ENCODE data around the gene PRCD. TPM values are rescaled to one million over a fixed set of nuclear protein-coding genes. Genes with fewer than 3 reads are reported as not detected.
"Not testable (repeated sequence)": the region's sequence is repeated elsewhere in the genome, so short reads cannot be mapped to it uniquely, and the experiment has no call there.

Gene PRCD
- total RNA-seq, 1 donor from 2014 or later: 9.8 TPM

DNA sequence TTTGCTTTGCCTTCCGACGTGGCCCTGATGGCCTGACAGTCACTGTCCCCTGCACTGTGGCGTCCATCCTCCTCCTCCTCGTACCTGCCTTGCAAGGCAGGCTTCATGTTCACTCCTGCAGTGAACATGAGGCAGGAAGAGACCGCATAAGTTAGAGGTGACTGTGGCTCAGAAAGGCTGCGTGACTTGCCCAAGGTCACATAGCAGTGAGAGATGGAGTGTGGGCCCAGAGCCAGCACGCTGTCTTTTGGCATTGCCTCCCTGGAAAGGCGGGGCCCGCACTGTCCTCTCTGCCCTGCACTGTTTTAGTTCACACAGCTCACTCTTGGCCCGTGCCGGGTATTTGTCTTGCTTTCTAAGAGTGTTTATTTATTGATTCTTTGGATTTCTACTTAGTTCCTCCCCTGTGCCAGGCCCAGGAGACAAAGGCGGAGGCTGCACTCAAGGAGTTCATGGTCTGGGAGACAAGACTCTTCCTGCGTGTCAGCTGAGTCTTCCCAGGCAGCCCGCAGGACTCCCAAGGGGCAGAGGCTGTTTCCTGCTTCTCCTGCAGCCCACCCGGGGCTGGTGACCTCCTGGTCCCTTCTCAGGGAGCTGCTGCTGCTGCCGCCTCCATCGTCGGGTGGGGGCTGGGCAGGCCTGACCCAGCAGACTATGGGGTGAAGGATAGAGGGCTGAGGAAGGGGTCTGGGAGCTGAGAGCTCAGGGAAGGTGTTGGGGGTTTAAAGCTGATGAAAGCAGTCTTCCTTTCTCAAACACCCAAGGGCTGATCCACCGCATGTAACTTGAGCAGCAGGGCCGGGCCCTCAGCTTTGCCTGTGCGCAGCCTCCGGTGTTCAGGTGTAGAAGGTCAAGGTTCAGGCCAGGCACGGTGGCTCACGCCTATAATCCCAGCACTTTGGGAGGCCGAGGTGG is 15.0 kb upstream of the PRCD start:
- intact Hi-C loops (cut with DNase I): loop anchor here (5.0 kb wide), 1 partner anchor 102 kb away; no protein-coding TSS in a partner anchor
- ATAC-seq: no peak
- DNase-seq (ENCODE audit: low spot score): no peak

DNA sequence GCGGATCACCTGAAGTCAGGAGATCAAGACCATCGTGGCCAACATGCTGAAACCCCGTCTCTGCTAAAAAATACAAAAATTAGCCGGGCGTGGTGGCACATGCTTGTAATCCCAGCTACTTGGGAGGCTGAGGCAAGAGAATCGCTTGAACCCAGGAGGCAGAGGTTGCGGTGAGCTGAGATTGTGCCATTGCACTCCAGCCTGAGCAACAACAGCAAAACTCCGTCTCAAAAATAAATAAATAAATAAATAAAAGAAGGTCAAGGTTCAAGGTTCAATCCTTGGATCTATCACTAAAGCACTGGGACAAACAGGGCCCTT is 14.4 kb upstream of the PRCD start:
- ATAC-seq; intact Hi-C loops (cut with DNase I): not testable (repeated sequence)

DNA sequence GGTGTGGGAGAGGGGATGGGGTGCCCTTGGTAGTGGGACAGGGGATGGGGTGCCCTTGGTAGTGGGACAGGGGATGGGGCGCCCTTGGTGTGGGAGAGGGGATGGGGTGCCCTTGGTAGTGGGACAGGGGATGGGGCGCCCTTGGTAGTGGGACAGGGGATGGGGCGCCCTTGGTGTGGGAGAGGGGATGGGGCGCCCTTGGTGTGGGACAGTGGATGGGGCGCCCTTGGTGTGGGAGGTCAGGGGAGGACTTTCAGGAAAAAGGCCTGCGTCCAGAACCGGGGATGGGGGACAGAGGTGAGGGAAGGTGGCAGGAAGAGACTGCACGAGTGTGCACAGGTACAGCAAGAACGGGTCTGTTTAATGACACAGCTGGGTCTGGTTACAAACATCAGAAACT is 12.8 kb upstream of the PRCD start:
- intact Hi-C loops (cut with DNase I); ATAC-seq; DNase-seq (ENCODE audit: low spot score): not testable (repeated sequence)

More for the DNA sequence above, 14.4 kb upstream of the PRCD start:
- not testable (repeated sequence) for DNase-seq (ENCODE audit: low spot score)

DNA sequence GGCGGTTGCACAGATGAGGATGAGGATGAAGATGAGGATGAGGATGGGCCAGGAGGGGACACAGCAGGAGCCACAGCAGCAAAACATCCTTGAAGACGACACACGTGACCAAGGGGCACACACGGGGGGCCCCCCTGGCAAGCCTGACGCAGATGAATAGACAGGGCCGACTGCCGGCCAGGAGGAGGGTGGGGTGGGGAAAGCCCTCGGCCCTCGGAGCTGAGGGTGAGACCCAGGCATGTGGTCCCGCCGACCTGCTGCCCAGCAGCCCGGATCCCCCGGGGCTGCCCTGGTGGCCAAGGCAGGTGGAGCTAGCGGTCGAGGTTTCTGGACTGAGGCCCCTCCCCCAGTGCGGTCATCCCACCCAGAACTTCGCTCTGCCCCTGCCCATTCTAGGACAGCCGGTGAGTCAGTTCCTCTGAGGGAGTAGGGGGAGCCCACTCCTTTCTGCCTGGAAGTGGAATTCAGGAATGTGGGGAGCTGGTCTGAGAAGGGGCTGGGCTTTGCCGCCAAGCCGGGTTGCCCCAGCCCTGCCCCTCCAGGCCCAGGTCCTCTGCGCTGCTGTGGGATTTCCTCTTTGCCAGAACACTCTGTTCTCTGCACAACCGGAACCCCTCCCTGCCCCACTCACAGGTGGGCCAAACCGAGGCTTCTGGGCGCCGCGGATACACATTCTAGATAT is 12.3 kb upstream of the PRCD start:
- intact Hi-C loops (cut with DNase I): no loop called here
- DNase-seq (ENCODE audit: low spot score): peak; percentile 84

DNA sequence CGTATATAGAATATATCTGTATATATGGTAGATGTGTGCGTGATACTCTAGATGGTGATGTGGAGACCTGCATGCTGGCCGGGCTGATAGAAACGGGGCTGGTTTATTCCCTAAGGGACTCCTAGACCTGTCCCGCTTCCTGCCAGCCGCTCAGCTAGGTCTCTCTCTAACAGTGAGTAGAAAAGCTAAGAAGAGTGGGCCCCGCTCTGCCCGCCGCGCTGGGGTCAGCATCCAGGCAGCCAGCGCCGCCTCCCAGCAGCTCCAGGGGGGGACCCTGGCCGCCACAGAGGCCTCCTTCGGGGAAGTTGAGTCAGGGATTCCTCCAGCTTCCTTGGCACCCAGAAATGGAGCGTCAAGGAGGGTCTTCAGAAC is 11.7 kb upstream of the PRCD start:
- no peak for ATAC-seq
- intact Hi-C loops (cut with DNase I): no loop called here
- DNase-seq (ENCODE audit: low spot score): no peak

More for the DNA sequence above, 12.3 kb upstream of the PRCD start:
- ATAC-seq: peak; percentile 43

- no peak for DNase-seq (ENCODE audit: low spot score)
- intact Hi-C loops (cut with DNase I): no loop called here
- peak; percentile 5 for ATAC-seq
These were observed 11.2 kb upstream of the PRCD start for GRCh38 chr17:76528528-76529223.

GRCh38 chr17:76529224-76530094 is 10.4 kb upstream of the PRCD start:
- DNase-seq (ENCODE audit: low spot score) (peak; percentile 93), ATAC-seq (peak; percentile 83)
- intact Hi-C loops (cut with DNase I): no loop called here

DNA sequence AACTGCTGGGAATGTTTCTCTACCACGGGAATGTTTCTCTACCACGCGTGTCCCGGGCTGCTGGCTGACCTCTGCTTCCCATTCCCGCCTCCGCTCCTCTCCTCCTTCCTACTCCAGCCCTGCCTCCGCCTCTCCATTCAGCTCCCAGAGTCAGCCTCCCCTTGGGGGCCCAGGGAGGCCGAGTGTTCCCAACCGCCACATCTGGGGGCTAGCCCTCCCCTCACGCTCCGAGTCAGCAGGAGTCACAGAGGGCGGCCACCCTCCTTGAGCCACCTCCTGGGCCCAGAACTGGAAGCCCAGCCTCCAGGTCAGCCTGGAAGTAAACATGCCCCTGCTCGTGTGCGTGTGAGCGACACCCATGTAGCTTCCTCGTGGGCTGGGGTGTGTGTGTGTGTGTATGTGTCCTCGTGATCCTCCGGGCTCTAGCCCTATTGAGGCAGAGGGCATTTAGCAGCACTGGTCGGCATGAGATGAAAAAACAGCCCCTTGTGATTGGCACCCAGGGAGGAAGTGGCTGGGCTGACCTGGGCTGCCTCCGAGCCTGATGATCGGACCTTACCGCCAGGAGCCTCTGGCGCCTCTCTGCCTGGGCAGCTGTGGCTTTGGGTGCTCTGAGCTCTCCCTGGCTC is 9.6 kb upstream of the PRCD start:
- intact Hi-C loops (cut with DNase I): no loop called here
- DNase-seq (ENCODE audit: low spot score) (peak; percentile 86), ATAC-seq (peak; percentile 70)

- ATAC-seq (no peak), DNase-seq (ENCODE audit: low spot score) (no peak)
- intact Hi-C loops (cut with DNase I): no loop called here
These were observed 8.9 kb upstream of the PRCD start for GRCh38 chr17:76530811-76531485.

DNA sequence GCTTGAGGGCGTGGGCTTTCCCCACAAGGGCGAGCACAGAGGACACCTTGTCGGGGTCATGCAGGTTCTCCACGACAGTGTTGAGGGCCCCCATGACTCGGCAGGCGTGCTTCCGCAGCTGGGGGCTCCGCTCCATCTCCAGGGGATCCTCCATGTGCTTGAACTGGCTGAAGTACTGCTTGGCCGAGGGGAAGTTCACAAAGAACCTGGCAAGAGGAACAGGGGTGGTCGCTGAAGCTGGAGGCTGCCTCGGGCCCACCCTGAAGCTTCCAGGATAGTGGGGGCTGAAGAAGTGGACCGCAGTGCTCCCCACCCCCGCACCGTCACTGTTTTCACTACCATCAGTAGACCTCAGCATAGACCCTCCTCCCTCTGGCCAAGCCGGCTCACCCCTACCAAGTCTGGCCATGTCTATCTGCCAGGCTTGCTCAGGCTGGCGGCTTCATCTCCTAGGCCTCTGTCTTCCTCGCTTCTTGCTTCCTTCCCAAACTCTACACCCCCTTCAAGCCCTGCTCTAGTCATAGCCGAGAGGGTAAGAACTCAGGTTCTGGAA is 8.3 kb upstream of the PRCD start:
- intact Hi-C loops (cut with DNase I): no loop called here
- ATAC-seq (no peak), DNase-seq (ENCODE audit: low spot score) (no peak)

- DNase-seq (ENCODE audit: low spot score): no peak
- intact Hi-C loops (cut with DNase I): no loop called here
- ATAC-seq: no peak
These were observed 7.7 kb upstream of the PRCD start for GRCh38 chr17:76532072-76532651.

DNA sequence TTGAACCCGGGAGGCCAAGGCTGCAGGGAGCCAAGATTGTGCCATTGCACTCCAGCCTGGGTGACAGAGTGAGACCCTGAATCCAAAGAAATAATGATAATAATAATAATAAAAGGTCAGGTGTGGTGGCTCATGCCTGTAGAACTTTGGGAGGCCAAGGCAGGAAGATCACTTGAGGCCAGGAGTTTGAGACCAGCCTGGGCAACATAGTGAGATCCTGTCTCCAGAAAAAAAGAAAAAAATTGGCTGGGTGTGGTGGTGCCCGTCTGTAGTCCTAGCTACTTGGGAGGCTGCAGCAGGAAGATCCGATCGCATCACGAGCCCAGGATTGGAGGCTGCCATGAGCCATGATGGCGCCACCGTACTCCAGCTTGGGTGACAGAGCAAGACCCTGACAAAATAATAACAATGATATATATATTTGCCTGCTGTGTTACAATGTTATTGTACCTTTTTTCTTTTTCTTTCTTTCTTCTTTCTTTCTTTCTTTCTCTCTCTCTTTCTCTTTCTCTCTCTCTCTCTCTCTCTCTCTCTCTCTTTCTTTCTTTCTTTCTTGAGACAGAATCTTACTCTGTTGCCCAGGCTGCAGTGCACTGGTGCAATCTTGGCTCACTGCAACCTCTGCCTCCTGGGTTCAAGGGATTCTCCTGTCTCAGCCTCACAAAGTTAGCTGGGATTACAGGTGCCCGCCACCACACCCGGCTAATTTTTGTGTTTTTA is 6.0 kb upstream of the PRCD start:
- intact Hi-C loops (cut with DNase I); DNase-seq (ENCODE audit: low spot score); ATAC-seq: not testable (repeated sequence)

DNA sequence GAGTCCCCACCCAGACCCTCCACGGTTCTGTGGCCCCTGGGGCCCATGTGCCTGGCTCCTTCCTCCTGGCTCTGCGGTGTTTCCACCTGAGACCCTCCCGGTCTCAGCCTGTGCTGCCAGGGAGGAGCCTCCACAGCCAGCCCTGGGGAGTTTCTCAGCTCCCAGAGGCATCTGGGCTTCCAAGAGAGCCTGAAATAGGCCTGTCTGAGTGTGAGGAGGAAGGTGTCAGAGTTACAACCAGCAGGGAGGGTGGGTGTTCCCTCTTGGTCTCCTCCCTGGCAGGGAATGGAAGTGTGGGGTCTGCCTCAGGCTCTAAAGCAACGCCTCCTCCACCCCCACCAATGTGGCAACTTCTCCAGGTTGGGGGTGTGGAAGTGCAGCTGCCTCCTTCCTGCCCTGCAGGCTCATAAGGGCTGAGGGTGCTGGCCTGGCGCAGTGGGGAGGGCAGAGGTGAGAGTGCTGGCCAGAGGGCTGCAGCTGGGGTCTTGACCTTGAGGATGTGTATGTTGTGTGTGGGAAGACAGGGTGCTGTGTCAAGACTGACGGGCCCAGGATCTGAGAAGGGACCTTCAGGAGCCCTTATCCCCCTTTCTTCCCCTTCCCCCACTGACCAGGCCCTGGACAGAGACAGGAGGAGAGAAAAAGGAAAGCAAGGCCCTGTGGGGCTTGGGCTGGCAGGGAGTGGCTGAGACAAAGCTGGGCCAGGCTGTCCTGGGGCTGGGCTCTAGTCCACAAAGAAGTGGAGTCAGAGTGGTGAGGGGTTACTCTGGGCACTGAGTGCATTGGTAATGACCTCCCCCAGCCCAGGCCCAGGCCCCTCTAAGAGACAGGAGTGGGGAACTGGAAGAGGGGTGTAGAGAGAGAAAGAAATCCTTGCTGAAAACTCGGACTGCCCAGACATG is 4.8 kb upstream of the PRCD start:
- DNase-seq (ENCODE audit: low spot score): no peak
- no peak for ATAC-seq
- intact Hi-C loops (cut with DNase I): no loop called here

GRCh38 chr17:76535788-76536510 is 3.9 kb upstream of the PRCD start:
- intact Hi-C loops (cut with DNase I): no loop called here

More at GRCh38 chr17:76535788-76536510, 3.9 kb upstream of the PRCD start:
- no peak for ATAC-seq
- no peak for DNase-seq (ENCODE audit: low spot score)
